ENCODE results near the gene SLIT3. TPM values are rescaled to one million over a fixed set of nuclear protein-coding genes. Genes with fewer than 3 reads are reported as not detected.

SLIT3 gene
- total RNA-seq, 1 donor from 2014 or later: 82.6 TPM

- no peak for DNase-seq (ENCODE audit: low spot score)
Observed at GRCh38 chr5:169039592-169039991, 261.3 kb downstream of the SLIT3 start.

- DNase-seq (ENCODE audit: low spot score): no peak
Observed at GRCh38 chr5:169037466-169037865, 263.5 kb downstream of the SLIT3 start.

- no peak for DNase-seq (ENCODE audit: low spot score)
Observed at GRCh38 chr5:169036079-169036805, 264.7 kb downstream of the SLIT3 start.

GRCh38 chr5:169029661-169030274 is 271.2 kb downstream of the SLIT3 start:
- DNase-seq (ENCODE audit: low spot score): peak; percentile 83

- DNase-seq (ENCODE audit: low spot score): peak; percentile 96
Observed at GRCh38 chr5:169029037-169029436, 271.9 kb downstream of the SLIT3 start.

- peak; percentile 79 for DNase-seq (ENCODE audit: low spot score)
Observed at GRCh38 chr5:169027501-169028061, 273.4 kb downstream of the SLIT3 start.

- DNase-seq (ENCODE audit: low spot score): no peak
Observed at GRCh38 chr5:169025491-169025890, 275.4 kb downstream of the SLIT3 start.

GRCh38 chr5:169024421-169024820 is 276.5 kb downstream of the SLIT3 start:
- DNase-seq (ENCODE audit: low spot score): no peak

- no peak for DNase-seq (ENCODE audit: low spot score)
Observed at GRCh38 chr5:169022718-169023117, 278.2 kb downstream of the SLIT3 start.

GRCh38 chr5:169020102-169020501 is 280.8 kb downstream of the SLIT3 start:
- no peak for DNase-seq (ENCODE audit: low spot score)

- no peak for DNase-seq (ENCODE audit: low spot score)
Observed at GRCh38 chr5:169018925-169019324, 282.0 kb downstream of the SLIT3 start.

GRCh38 chr5:169015991-169016390 is 284.9 kb downstream of the SLIT3 start:
- DNase-seq (ENCODE audit: low spot score): peak; percentile 96

GRCh38 chr5:169013846-169014245 is 287.1 kb downstream of the SLIT3 start:
- DNase-seq (ENCODE audit: low spot score): peak; percentile 75

- no peak for DNase-seq (ENCODE audit: low spot score)
Observed at GRCh38 chr5:169013208-169013728, 287.7 kb downstream of the SLIT3 start.

- DNase-seq (ENCODE audit: low spot score): peak; percentile 48
Observed at GRCh38 chr5:169012450-169012849, 288.5 kb downstream of the SLIT3 start.

- DNase-seq (ENCODE audit: low spot score): no peak
Observed at GRCh38 chr5:169011451-169011850, 289.5 kb downstream of the SLIT3 start.

- no peak for DNase-seq (ENCODE audit: low spot score)
Observed at GRCh38 chr5:169011009-169011408, 289.9 kb downstream of the SLIT3 start.

- no peak for DNase-seq (ENCODE audit: low spot score)
Observed at GRCh38 chr5:169009123-169009522, 291.8 kb downstream of the SLIT3 start.

- no peak for DNase-seq (ENCODE audit: low spot score)
Observed at GRCh38 chr5:169006842-169007790, 293.8 kb downstream of the SLIT3 start.

GRCh38 chr5:169004551-169004950 is 296.4 kb downstream of the SLIT3 start:
- DNase-seq (ENCODE audit: low spot score): no peak

- peak; percentile 92 for DNase-seq (ENCODE audit: low spot score)
Observed at GRCh38 chr5:169003721-169004541, 297.0 kb downstream of the SLIT3 start.

Measured in umbilical cord (tissue), 2 donors.